ENCODE data around the gene FAM209B. TPM values are rescaled to one million over a fixed set of nuclear protein-coding genes. Genes with fewer than 3 reads are reported as not detected.

The FAM209B gene
- total and polyA plus RNA-seq, 2 donors (not counting 1 experiment from before 2014, with no cell fraction given), result 1.9 to 2.0 TPM

GRCh38 chr20:56511926-56512325 is 21.1 kb upstream of the FAM209B start:
- intact Hi-C loops (cut with micrococcal nuclease), result no loop called here

More at GRCh38 chr20:56511926-56512325, 21.1 kb upstream of the FAM209B start:
- H3K79me2 ChIP-seq (ENCODE audit: control insufficient read depth, insufficient read depth, low read length), result peaks cover 3% of the 10 kb centered on the region
- no peak overlapping the region for H3K4me2 ChIP-seq (replicated peaks; ENCODE audit: low read depth, low read length, poor library complexity, severe bottlenecking)
- Mint-ChIP-seq H3K4me1 (no peaks in the 10 kb centered on the region), H3K27me3 (no peaks in the 10 kb centered on the region), H3K9me3 (ENCODE audit: insufficient read depth) (no peaks in the 10 kb centered on the region), H3K27ac (no peak overlapping the region), H3K4me3 (no peak overlapping the region)
- peaks cover 5 to 39% of the 10 kb centered on the region in 2 experiments for H3K36me3 ChIP-seq (replicated peaks in 1 of 2; ENCODE audit: control extremely low read depth in 1 of 2, control insufficient read depth in 1 of 2, extremely low read depth in 1 of 2, insufficient read depth in 2 of 2, low read length in 1 of 2)
- POLR2A ChIA-PET, result no interaction called here
- DNase-seq (no peak), ATAC-seq (ENCODE audit: low read depth) (no peak)
- over 99% methylated on average over 10 of the region's 10 CpGs for WGBS (ENCODE audit: insufficient coverage)
- no peak overlapping the region for H2AFZ ChIP-seq (ENCODE audit: insufficient read depth, low read depth, low read length, poor library complexity, severe bottlenecking)
- H3K27me3 ChIP-seq (replicated peaks in 1 of 4; ENCODE audit: control extremely low read depth in 1 of 4, control insufficient read depth in 3 of 4, insufficient read depth in 4 of 4, low read length in 3 of 4), result no peaks in the 10 kb centered on the region
- H3K27ac ChIP-seq (ENCODE audit: low read length in 2 of 2), result no peak overlapping the region
- no peaks in the 10 kb centered on the region for H3K4me1 ChIP-seq (ENCODE audit: control insufficient read depth in 2 of 2, insufficient read depth in 2 of 2, low read length in 2 of 2)
- no peaks in the 10 kb centered on the region for H3K9me3 ChIP-seq (ENCODE audit: control extremely low read depth in 1 of 3, control insufficient read depth in 2 of 3, insufficient read depth in 1 of 3, low read length in 2 of 3)
- H4K20me1 ChIP-seq (ENCODE audit: control insufficient read depth, insufficient read depth, low read length, poor library complexity, severe bottlenecking), result peaks cover 18% of the 10 kb centered on the region
- CTCF ChIA-PET, result no interaction called here
- no peak for TF ChIP-seq EZH2 (IDR thresholded peaks at IDR 0.05; ENCODE audit: borderline replicate concordance, insufficient read depth, low read depth, low read length, poor library complexity, severe bottlenecking)
- TF ChIP-seq, protein P1, sequence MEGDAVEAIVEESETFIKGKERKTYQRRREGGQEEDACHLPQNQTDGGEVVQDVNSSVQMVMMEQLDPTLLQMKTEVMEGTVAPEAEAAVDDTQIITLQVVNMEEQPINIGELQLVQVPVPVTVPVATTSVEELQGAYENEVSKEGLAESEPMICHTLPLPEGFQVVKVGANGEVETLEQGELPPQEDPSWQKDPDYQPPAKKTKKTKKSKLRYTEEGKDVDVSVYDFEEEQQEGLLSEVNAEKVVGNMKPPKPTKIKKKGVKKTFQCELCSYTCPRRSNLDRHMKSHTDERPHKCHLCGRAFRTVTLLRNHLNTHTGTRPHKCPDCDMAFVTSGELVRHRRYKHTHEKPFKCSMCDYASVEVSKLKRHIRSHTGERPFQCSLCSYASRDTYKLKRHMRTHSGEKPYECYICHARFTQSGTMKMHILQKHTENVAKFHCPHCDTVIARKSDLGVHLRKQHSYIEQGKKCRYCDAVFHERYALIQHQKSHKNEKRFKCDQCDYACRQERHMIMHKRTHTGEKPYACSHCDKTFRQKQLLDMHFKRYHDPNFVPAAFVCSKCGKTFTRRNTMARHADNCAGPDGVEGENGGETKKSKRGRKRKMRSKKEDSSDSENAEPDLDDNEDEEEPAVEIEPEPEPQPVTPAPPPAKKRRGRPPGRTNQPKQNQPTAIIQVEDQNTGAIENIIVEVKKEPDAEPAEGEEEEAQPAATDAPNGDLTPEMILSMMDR (IDR thresholded peaks at IDR 0.05), result no peak
- no peak overlapping the region for H3K9ac ChIP-seq (ENCODE audit: low read length)
- no peak overlapping the region for H3K4me3 ChIP-seq (ENCODE audit: control extremely low read depth in 1 of 5, extremely low read depth in 1 of 5, insufficient read depth in 1 of 5, low read depth in 2 of 5, low read length in 4 of 5)

Measured in B cell (primary cell).